ENCODE measurements around the gene MAN2A1.
"Not testable (repeated sequence)": the region's sequence is repeated elsewhere in the genome, so short reads cannot be mapped to it uniquely, and the experiment has no call there.

The MAN2A1 gene

GRCh38 chr5:109876941-109877669 is 187.4 kb downstream of the MAN2A1 start:
- no peak for DNase-seq

GRCh38 chr5:109877670-109878045 is 187.9 kb downstream of the MAN2A1 start:
- DNase-seq: no peak

DNA sequence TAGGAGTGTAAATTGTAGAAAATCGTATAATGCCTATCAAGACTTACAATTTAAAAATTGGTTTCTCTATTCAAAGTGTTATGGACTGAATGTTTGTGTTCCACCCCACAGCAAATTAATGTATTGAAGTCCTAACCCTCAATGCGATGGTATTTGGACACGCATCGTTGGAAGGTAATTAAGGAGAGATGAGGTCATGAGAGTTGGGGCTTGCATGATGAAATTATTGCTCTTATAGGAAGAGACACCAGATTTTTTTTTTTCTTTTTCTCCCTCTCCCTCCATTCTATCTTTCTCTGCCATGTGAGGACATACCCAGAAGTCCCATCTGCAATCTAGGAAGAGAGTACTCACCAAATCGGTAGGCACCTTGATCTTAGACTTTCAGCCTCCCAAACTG is 189.2 kb downstream of the MAN2A1 start:
- DNase-seq: no peak

GRCh38 chr5:109880907-109881685 is 191.4 kb downstream of the MAN2A1 start:
- no peak for DNase-seq

DNA sequence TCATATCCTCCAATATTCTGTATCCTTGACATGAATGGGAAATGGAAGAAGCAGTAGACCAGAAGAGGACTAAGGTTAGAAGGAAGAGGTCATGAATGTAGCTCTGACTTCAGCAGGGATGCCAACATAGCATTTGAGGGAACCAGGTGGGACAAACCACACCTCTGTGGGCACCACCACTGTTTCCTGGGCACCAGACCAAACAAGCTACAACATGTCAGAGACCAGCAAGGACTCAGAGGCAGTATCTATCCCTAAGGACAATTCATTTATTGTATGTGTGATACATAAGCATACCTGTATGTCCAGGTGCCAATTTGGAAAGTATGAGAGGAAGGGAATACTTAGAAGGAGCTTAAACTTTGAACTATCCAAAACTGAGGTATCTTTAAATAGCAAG is 192.8 kb downstream of the MAN2A1 start:
- no peak for DNase-seq

- DNase-seq: no peak
Measured at GRCh38 chr5:109884676-109885075, 194.9 kb downstream of the MAN2A1 start.

DNA sequence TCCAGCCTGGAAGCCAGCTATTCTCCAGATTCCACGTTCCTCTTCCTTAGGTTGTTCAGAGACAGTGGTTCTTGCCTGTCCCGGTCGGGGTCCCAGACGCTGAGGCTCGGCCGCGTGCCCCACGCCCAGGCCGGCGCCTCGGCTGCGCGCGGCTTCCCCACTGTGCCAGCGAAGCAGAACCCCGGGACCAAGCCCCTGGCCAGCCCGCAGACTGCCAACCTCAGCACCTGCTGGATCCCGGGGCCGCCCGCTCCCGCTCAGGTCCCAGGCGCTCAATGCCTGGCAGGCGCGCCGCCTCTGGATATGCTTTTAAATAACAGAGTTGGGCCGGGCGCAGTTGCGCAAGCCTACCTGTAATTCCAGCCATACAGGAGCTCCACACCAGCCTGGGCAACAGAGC is 195.5 kb downstream of the MAN2A1 start:
- DNase-seq: no peak

GRCh38 chr5:109888989-109889388 is 199.3 kb downstream of the MAN2A1 start:
- no peak for DNase-seq

DNA sequence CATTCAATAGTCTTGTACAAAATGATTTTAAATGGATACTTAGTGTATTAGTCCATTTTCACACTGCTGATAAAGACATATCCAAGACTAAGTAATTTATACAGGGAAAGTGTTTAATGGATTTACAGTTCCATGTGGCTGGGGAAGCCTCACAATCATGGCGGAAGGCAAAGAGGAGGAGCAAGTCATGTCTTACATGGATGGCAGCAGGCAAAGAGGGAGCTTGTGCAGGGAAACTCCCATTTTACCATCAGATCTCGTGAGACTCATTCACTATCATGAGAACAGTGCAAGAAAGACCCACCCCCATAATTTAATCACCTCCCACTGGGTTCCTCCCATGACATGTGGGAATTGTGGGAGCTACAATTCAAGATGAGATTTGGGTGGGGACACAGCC is 203.5 kb downstream of the MAN2A1 start:
- DNase-seq: not testable (repeated sequence)

DNA sequence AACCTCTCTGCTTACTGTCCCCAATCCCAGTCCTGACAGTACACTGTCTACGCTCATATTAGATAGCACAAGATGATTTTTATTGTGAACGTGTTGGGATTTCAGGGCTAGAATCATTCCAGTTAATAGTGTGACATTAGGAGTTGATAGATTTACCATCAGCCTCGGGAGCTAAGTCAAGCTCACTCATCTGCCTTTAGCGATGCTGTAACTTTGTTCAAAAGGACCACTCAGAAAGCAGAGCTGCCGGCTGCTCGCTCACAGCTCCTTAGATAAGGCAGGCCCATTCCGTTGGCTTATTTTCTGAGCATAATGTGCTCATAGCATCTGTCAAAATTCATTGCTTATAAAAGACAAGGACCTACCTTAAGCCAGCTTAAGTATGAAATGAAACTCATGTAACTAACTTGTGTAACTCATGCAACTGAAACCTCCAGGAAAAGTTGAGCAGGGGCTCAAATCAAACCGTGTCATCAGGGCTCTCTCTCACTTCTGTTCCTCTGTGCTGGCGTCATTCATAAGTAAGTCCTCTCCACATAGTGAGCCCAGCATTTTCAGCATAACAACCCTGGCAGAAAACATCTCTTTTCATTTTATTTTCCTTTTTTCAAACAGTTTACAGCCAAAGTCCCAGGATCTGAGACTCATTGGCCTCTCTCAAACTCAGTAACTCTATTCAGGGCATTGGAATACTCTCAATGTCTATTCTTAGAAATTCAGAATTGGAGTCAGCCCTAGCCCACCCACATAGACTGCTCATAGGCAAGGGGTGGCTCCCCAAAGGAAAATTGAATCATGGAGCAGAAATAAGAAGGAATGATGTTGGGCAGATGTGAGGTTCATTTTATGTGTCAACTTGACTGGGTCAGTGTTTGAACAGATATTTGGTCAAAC is 208.8 kb downstream of the MAN2A1 start:
- DNase-seq: no peak

- no peak for DNase-seq
Measured at GRCh38 chr5:109899163-109899535, 209.4 kb downstream of the MAN2A1 start.

DNA sequence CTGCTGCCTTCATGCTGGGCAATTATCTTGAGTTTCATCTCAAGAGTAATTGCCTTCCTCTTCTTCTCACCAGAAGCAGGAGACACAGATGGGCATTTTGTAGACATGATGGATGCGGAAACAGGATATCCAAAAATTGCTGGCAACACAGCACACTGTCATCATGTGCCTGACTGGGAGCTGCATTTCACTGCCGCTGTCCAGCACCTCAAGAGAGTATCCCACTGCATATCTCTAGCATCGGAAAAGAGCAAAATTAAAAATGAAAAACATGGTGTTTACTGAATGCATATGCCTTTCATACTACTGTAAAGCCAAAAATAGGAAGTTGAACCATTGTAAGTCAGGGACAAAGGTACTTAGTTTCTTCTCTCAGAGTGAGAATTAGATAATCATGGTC is 210.7 kb downstream of the MAN2A1 start:
- DNase-seq: no peak

GRCh38 chr5:109900911-109901627 is 211.3 kb downstream of the MAN2A1 start:
- DNase-seq: no peak

- no peak for DNase-seq
Measured at GRCh38 chr5:109901628-109901981, 211.9 kb downstream of the MAN2A1 start.

DNA sequence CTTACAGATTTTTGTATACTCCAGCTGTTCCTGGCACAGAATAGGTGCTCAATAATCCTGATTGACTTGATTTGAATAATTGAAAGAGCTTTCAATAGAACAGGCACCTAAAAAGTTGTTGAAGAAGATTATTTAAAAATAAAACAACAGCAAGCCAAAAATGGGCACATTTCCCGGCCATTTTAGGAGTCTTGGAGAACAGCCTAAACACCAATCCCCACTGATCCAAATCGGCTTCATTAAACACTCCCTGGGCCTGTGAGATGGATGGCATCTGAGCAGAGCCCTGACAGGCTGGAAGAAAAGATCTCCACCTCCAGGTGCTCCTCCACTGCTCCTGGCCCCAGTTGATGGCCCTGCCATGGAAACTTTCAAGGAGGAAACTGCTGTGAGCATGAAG is 213.3 kb downstream of the MAN2A1 start:
- no peak for DNase-seq

GRCh38 chr5:109905906-109906305 is 216.2 kb downstream of the MAN2A1 start:
- no peak for DNase-seq

DNA sequence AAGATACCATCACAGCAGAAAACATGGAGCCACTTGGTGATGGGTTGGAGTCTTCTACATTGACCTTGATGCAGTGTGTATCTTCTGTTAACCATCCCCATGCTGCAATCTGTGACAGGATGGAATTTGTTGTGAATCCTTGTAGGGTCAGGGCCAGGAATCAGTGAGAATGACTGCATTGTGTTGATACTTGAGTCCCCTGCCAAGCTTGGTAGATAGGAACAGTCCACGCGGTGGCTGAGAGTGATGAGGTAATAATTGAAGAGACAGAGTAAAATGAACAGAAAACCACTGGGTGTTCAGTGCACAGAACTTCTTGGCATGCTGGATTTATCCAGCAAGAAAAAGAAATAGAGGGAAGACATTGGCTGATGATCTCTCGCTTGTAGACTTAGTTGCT is 217.5 kb downstream of the MAN2A1 start:
- DNase-seq: no peak

DNA sequence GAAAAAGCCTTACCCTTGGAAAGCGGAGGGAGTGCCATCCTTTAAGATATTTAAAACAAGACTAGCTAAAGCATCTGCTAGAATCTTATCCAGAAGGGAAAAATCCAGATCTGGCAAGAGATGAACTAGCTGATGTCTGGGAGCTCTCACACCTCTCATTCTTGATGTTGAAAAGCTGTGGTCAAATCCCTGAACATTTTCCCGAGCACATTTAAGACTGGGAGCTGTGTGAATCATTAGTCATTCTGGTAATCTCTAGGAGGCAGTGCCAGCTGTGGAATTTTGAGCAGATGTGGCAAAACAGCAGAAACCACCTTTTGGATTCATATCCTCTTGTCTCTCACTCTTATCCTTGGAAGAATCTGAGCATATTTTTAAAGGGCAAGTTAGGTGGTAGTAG is 218.0 kb downstream of the MAN2A1 start:
- no peak for DNase-seq

DNA sequence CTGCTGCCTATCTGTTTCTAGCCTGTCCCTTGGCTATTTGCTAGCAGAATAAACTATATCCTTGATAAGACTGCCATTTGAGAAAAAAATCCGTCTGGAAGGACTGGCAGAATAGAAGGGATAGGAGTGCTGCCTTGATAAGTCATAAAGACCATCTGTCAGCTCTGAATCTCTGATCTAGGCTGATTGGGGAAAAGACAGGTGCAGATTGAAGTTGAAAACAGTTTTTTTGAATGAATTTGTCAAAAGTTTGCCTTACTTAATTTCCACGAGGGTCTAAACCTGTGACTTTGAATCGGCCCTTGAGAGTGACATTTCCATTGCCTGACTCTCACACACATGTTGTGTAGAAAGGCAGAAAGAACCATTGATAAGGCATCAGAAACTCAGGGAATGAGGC is 218.6 kb downstream of the MAN2A1 start:
- DNase-seq: no peak

DNA sequence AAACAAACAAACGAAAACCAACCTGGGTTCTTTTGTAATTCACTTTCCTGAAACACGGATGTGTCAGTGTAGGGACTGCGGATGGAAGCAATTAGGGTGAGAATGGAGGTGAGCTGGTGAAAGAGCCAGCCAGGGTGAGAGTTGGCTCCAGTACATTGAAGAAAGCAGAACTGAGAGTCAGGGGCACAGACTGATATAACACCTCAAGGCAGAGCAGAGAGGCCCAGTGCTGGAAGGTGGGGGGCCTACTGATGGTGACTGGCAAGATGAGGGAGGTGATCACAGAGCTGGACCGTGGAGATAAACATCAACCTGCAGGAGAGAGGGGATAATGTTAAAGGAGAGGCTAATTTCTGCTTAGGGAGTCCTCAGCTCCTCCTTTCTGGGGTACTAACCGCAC is 221.1 kb downstream of the MAN2A1 start:
- no peak for DNase-seq

DNA sequence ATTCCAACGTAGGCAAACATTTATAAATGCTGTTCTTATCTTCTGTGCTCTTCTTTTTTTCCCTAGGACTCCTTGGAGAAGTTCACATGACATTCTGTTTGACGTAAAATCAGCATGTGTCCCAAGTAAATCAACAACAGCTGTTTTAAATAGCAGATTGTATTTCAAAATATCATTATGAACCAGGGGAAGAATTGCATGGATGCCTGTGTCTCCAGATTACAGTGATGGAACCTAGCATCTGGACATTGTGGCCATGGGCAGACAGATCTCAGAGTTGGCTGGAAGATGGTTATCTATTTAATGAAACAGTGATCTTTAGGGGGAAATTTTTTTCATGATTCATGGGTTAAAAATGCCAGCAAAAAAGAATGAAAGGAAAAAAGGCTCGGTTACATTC is 222.0 kb downstream of the MAN2A1 start:
- no peak for DNase-seq

DNA sequence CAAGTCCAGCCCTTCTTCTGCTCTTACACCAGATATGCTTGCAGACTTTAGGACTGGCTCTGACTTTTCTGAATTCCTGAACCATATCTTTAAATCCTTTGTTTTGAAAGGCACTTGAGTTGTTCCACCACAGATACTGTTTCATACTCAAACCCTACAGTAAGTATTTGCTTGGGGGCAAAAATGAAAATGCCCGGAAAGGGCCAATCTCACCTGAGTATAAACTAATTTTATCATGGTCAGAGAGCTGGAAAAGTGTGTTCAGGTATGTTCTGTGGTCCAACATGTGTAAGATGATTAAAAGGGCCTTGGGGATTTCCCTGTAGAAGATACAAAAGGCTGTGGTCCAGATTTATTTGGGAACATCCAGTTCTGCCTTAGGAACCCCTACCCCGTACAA is 225.2 kb downstream of the MAN2A1 start:
- DNase-seq: no peak

Measured in GF-D8 (cell line).